KMS-11 (cell line): ENCODE measurements around the gene WDR90.

Experiments
- H2AFZ ChIP-seq: fragments of 200-600 bp; sonication (generic); 2 replicates; pipeline ENCODE4 v1.6.1; 2016; ENCODE audit warnings: antibody characterized with exemption, mixed run types, low read depth
- H3K27ac ChIP-seq: fragments of 200-600 bp; sonication (generic); 2 replicates; pipeline ENCODE4 v1.6.1; 2016; ENCODE audit warnings: mild to moderate bottlenecking, mixed run types
- H3K27me3 ChIP-seq: fragments of 200-600 bp; sonication (generic); 2 replicates; pipeline ENCODE4 v1.6.1; 2017; ENCODE audit warnings: mild to moderate bottlenecking, low read depth, mixed run types, moderate library complexity; ENCODE audit not compliant: insufficient read depth
- H3K36me3 ChIP-seq: fragments of 200-600 bp; sonication (generic); 2 replicates; pipeline ENCODE4 v1.6.1; 2017; ENCODE audit warnings: mild to moderate bottlenecking, mixed run types; ENCODE audit not compliant: insufficient read depth
- H3K4me1 ChIP-seq: fragments of 200-600 bp; sonication (generic); 2 replicates; pipeline ENCODE4 v1.6.1; 2016; ENCODE audit warnings: mild to moderate bottlenecking, low read depth, mixed run types; ENCODE audit not compliant: poor library complexity, severe bottlenecking
- H3K4me2 ChIP-seq: fragments of 200-600 bp; sonication (generic); 2 replicates; pipeline ENCODE4 v1.7.0; 2016; ENCODE audit warnings: mild to moderate bottlenecking, mixed run types
- H3K4me3 ChIP-seq: fragments of 200-600 bp; sonication (generic); IDR thresholded peaks from 2 replicates; pipeline ENCODE4 v1.6.1; 2017; ENCODE audit warnings: low read depth, low read length, mixed read lengths; ENCODE audit not compliant: insufficient read depth
- H3K79me2 ChIP-seq: fragments of 200-600 bp; sonication (generic); 2 replicates; pipeline ENCODE4 v1.6.1; 2016; ENCODE audit warnings: low read depth, mixed run types; ENCODE audit not compliant: insufficient read depth
- H3K9ac ChIP-seq: fragments of 200-600 bp; sonication (generic); 2 replicates; pipeline ENCODE4 v1.6.1; 2016; ENCODE audit warnings: mild to moderate bottlenecking, mixed run types
- H4K20me1 ChIP-seq: fragments of 200-600 bp; sonication (generic); 2 replicates; pipeline ENCODE4 v1.6.1; 2016; ENCODE audit warnings: mild to moderate bottlenecking, mixed run types; ENCODE audit not compliant: insufficient read depth
- TF ChIP-seq, protein P1 (sequence below): fragments of 200-600 bp; sonication (generic); conservative IDR thresholded peaks from 2 replicates; pipeline ENCODE4 v1.6.1; 2017; ENCODE audit warnings: low read depth, mild to moderate bottlenecking, antibody characterized with exemption, low read length, moderate library complexity, mixed read lengths

The WDR90 gene

GRCh38 chr16:698911-699671 is 49.9 kb downstream of the WDR90 start:
- no peaks in the 10 kb centered on the region for H4K20me1 ChIP-seq
- peaks cover 5% of the 10 kb centered on the region for H3K4me1 ChIP-seq
- H3K4me2 ChIP-seq = no peak overlapping the region
- H3K27me3 ChIP-seq = peaks cover 82% of the 10 kb centered on the region
- TF ChIP-seq, protein P1, sequence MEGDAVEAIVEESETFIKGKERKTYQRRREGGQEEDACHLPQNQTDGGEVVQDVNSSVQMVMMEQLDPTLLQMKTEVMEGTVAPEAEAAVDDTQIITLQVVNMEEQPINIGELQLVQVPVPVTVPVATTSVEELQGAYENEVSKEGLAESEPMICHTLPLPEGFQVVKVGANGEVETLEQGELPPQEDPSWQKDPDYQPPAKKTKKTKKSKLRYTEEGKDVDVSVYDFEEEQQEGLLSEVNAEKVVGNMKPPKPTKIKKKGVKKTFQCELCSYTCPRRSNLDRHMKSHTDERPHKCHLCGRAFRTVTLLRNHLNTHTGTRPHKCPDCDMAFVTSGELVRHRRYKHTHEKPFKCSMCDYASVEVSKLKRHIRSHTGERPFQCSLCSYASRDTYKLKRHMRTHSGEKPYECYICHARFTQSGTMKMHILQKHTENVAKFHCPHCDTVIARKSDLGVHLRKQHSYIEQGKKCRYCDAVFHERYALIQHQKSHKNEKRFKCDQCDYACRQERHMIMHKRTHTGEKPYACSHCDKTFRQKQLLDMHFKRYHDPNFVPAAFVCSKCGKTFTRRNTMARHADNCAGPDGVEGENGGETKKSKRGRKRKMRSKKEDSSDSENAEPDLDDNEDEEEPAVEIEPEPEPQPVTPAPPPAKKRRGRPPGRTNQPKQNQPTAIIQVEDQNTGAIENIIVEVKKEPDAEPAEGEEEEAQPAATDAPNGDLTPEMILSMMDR = no peak
- no peak overlapping the region for H3K4me3 ChIP-seq
- H3K79me2 ChIP-seq = no peaks in the 10 kb centered on the region
- no peaks in the 10 kb centered on the region for H3K36me3 ChIP-seq
- H2AFZ ChIP-seq = no peak overlapping the region
- no peak overlapping the region for H3K9ac ChIP-seq
- H3K27ac ChIP-seq = no peak overlapping the region

GRCh38 chr16:700684-701584 is 51.8 kb downstream of the WDR90 start:
- H2AFZ ChIP-seq = no peak overlapping the region
- H3K4me1 ChIP-seq = peaks cover 5% of the 10 kb centered on the region
- H3K27me3 ChIP-seq = peaks cover 80% of the 10 kb centered on the region
- no peak overlapping the region for H3K27ac ChIP-seq
- TF ChIP-seq, protein P1 = no peak
- H3K79me2 ChIP-seq = no peaks in the 10 kb centered on the region
- H3K9ac ChIP-seq = no peak overlapping the region
- no peak overlapping the region for H3K4me3 ChIP-seq
- H4K20me1 ChIP-seq = no peaks in the 10 kb centered on the region
- H3K4me2 ChIP-seq = no peak overlapping the region
- H3K36me3 ChIP-seq = no peaks in the 10 kb centered on the region

DNA sequence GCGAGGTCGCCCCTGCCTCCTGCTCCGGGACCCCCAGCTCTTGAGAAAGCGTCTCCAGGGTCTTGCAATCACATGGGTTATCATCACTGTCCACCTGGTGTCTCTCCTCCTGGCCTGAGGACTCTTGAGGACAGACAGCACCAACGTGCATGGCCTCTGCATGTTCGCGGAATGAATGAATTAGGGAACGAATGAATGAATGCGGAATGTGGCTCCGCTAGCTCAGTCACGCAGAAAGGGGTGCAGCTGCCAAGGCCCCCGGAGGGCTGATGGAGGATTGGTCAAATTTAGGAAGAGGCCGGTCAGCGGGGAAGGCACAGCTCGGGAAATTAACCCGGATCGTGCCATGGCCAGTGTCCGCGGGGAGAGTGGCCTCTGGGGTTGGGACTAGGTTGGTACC is 53.2 kb downstream of the WDR90 start:
- TF ChIP-seq, protein P1 = no peak
- Histone ChIP-seq H4K20me1 (no peaks in the 10 kb centered on the region), H3K27ac (no peak overlapping the region), H3K79me2 (no peaks in the 10 kb centered on the region), H3K4me2 (no peak overlapping the region), H3K9ac (no peak overlapping the region), H2AFZ (no peak overlapping the region), H3K4me1 (no peaks in the 10 kb centered on the region), H3K27me3 (peaks cover 91% of the 10 kb centered on the region), H3K4me3 (no peak overlapping the region), H3K36me3 (no peaks in the 10 kb centered on the region)

DNA sequence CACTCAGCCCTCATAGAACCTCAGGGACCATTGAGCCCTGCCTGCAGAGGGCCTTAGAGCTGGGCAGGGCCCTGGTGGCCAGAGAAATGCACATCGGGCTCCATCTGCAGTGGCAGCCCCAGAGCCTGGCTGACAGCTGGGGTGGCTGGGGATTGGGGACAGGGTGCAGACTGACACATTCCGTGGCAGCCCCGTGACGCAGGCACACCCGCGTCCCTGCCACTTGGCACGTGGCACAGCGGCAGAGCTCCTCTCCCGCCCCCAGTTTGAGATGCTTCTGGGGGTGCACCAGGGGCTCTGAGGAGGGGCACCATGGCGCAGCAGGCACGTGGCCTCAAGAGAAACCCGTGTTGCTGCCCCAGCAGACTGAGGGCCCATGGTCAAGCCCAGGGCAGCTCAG is 54.2 kb downstream of the WDR90 start:
- Histone ChIP-seq H4K20me1 (no peaks in the 10 kb centered on the region), H3K27me3 (peaks cover 88% of the 10 kb centered on the region), H3K36me3 (no peaks in the 10 kb centered on the region), H3K9ac (no peak overlapping the region), H3K4me3 (no peak overlapping the region), H3K4me2 (no peak overlapping the region), H3K4me1 (no peaks in the 10 kb centered on the region), H2AFZ (no peak overlapping the region), H3K79me2 (no peaks in the 10 kb centered on the region), H3K27ac (no peak overlapping the region)
- TF ChIP-seq, protein P1 = no peak
